Body of pancreas (tissue), 4 donors: ENCODE results near the gene WDFY1.

ENCODE experiments used
- CTCF ChIP-seq, 7 experiments: fragments of 450-650 bp in 4 of 7; fragments of 200-600 bp in 3 of 7; sonication (generic) in 3 of 7; IDR thresholded peaks; one replicate each; pipeline ENCODE4 v1.5.1; 2016 to 2019; ENCODE audit warnings: antibody characterized with exemption in 7 of 7
- POLR2A ChIP-seq, 3 donors: fragments of 450-650 bp; IDR thresholded peaks; one replicate each; pipeline ENCODE4 v1.6.1; 2016; ENCODE audit warnings: antibody characterized with exemption in 3 of 3, mild to moderate bottlenecking in 2 of 3

GRCh38 chr2:223873672-223874071 lies 71.5 kb downstream of the WDFY1 start:
- TF ChIP-seq CTCF (IDR thresholded peaks at IDR 0.05): no peak
- TF ChIP-seq POLR2A (IDR thresholded peaks at IDR 0.05): no peak
